ENCODE results near the gene CASD1. TPM values are rescaled to one million over a fixed set of nuclear protein-coding genes. Genes with fewer than 3 reads are reported as not detected.

CASD1 gene
- polyA plus RNA-seq, 1 donor from 2014 or later, result 187 TPM

DNA sequence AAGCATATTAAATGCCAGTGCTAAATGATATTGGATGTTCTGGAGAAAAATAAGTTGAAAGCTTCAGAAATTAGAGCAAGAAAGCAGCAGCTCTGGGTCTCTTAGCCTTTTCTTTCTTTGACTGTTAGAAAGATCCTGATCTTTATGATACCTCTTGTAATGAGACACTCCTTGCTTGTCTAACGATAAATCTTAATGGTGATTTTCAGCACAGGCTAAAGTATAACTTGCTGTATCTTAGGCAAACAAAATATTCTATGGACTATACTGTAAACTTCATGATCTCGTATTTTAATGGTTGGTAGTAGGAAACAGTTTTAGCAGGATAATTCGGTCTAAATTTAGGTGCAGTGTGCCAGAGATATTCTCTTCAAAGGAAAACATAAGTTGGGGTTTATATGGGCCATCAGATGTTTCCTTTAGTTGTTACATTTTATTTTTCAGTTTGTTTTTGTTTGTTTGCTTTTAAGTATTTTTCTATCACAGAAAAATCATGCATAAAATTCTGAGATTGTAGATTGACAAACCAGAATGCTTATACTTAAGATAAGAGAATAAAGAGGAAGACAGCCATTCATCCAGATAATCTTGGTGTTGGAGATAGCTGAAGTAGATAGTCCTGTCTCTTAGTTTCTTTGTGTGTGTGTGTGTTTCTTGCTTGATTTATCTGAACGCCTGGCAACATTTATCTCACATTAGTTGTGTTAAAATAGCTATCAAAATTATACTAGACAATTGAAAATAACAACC lies 4.7 kb downstream of the CASD1 start:
- Histone ChIP-seq H2AFZ (ENCODE audit: low read depth, low read length) (no peak overlapping the region), H3F3A (ENCODE audit: insufficient read depth, low read length, poor library complexity, severe bottlenecking) (no peaks in the 10 kb centered on the region), H3K79me2 (replicated peaks; ENCODE audit: insufficient read depth, low read length) (peaks cover 76% of the 10 kb centered on the region), H3K4me2 (ENCODE audit: low read length) (no peak overlapping the region), H4K20me1 (ENCODE audit: insufficient read depth) (no peaks in the 10 kb centered on the region), H3K9me3 (ENCODE audit: low read length) (no peaks in the 10 kb centered on the region), H3K27ac (ENCODE audit: low read length) (peak overlapping the region; percentile 4), H3K27me3 (ENCODE audit: insufficient read depth, low read depth, low read length) (no peaks in the 10 kb centered on the region), H3K9ac (ENCODE audit: low read length) (no peak overlapping the region), H3K36me3 (ENCODE audit: insufficient read depth, low read length) (no peaks in the 10 kb centered on the region), H3K4me3 (ENCODE audit: low read length) (peak overlapping the region; percentile 40), H3K9me2 (ENCODE audit: insufficient read depth, low read length) (no peaks in the 10 kb centered on the region)
- TF ChIP-seq EP300 (conservative IDR thresholded peaks at IDR 0.05; ENCODE audit: poor library complexity, severe bottlenecking) (no peak), TAF1 (IDR thresholded peaks at IDR 0.05; ENCODE audit: low read depth) (no peak), REST (IDR thresholded peaks at IDR 0.05; ENCODE audit: borderline replicate concordance) (no peak), SMC3 (conservative IDR thresholded peaks at IDR 0.05; ENCODE audit: poor library complexity) (no peak), CTCF (IDR thresholded peaks at IDR 0.05; ENCODE audit: poor library complexity, severe bottlenecking) (no peak)

DNA sequence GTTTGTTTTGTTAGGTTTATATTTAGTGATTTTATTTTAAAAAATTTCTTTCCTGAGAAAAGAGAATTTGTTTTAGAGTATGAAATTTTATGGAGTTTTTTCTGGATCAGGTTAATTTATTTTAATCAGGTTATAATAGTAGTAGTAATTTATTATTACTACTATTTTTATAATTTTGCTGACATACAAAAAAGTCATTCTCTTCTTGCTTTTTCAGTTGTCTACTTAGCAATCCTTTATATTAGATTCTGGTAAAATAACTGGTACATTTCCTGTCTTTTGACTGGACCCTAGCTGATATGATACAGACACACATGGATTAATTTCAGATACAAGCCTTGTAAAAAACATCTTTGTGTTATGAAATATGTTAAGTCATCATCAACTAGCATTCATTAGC lies 5.3 kb downstream of the CASD1 start:
- no peak overlapping the region for H3K27ac ChIP-seq (ENCODE audit: low read length)
- no peaks in the 10 kb centered on the region for H4K20me1 ChIP-seq (ENCODE audit: insufficient read depth)
- H3F3A ChIP-seq (ENCODE audit: insufficient read depth, low read length, poor library complexity, severe bottlenecking), result no peaks in the 10 kb centered on the region
- no peak overlapping the region for H3K4me2 ChIP-seq (ENCODE audit: low read length)
- no peaks in the 10 kb centered on the region for H3K9me2 ChIP-seq (ENCODE audit: insufficient read depth, low read length)
- no peaks in the 10 kb centered on the region for H3K36me3 ChIP-seq (ENCODE audit: insufficient read depth, low read length)
- no peaks in the 10 kb centered on the region for H3K27me3 ChIP-seq (ENCODE audit: insufficient read depth, low read depth, low read length)
- H2AFZ ChIP-seq (ENCODE audit: low read depth, low read length), result no peak overlapping the region
- H3K9me3 ChIP-seq (ENCODE audit: low read length), result no peaks in the 10 kb centered on the region
- TF ChIP-seq POLR2AphosphoS5 (IDR thresholded peaks at IDR 0.05), result no peak
- TF ChIP-seq CTCF (IDR thresholded peaks at IDR 0.05; ENCODE audit: poor library complexity, severe bottlenecking), result no peak
- no peak for TF ChIP-seq MXI1 (conservative IDR thresholded peaks at IDR 0.05; ENCODE audit: poor library complexity, severe bottlenecking)
- no peak for TF ChIP-seq SMC3 (conservative IDR thresholded peaks at IDR 0.05; ENCODE audit: poor library complexity)
- TF ChIP-seq EP300 (conservative IDR thresholded peaks at IDR 0.05; ENCODE audit: poor library complexity, severe bottlenecking), result no peak
- no peak for TF ChIP-seq RAD21 (conservative IDR thresholded peaks at IDR 0.05)
- TF ChIP-seq REST (IDR thresholded peaks at IDR 0.05; ENCODE audit: borderline replicate concordance), result no peak
- TF ChIP-seq TAF1 (IDR thresholded peaks at IDR 0.05; ENCODE audit: low read depth), result no peak
- no peak for TF ChIP-seq EZH2 (IDR thresholded peaks at IDR 0.05; ENCODE audit: borderline replicate concordance, insufficient read depth, low read length, poor library complexity, severe bottlenecking)
- no peak overlapping the region for H3K4me3 ChIP-seq (ENCODE audit: low read length)
- no peak overlapping the region for H3K9ac ChIP-seq (ENCODE audit: low read length)
- peaks cover 77% of the 10 kb centered on the region for H3K79me2 ChIP-seq (replicated peaks; ENCODE audit: insufficient read depth, low read length)

All from neural cell (in vitro differentiated cells).